Medulla oblongata (tissue), 1 donor: ENCODE results near the gene SYT8.

Source experiments
- DNase-seq: peaks from one replicate; pipeline ENCODE4 v3.0.0-alpha.2; 2015; ENCODE audit errors: extremely low spot score

The SYT8 gene

DNA sequence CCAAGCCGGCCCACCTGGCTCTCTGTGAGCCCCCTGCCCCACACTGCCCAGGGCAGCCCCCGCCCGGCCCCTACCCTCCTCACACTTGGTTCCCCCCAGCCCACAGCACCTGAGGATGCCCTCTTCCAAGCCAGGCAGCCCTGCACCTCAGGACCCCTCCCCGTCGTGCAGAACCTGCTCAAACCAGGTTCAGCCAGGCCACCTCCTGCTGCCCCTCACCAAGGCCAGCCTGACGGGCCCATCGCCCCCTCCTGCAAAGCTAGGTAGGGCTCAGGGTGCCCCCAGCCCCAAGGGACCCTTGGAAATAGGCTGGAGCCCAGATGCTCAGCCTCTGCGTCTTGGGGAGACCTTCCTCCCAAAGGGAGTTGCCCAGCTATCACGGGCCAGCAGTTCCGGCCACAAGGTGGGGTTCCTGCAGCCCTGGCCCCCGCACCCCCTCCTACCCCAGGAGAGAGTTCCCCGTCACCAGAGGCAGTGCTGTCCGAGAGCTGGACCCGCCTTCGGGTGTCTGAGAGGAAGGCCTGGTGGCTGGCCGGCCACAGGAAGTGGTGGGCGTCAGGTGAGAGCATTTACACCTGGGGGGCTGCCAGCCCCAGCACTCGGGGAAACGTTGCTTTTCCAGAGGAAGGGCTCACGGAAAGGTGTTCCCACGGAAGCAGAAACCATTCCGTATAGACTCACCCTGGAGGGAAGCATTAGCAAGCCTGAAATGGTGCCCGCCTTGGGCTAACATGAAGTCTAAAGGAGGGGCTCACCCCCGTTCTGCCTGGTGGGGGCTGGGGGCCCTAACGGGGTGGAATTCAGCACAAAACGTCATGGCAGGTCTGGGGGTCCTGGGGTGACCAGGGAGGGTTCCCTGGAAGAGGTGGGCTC, 3.2 kb upstream of the SYT8 start:
- DNase-seq, result no peak

DNA sequence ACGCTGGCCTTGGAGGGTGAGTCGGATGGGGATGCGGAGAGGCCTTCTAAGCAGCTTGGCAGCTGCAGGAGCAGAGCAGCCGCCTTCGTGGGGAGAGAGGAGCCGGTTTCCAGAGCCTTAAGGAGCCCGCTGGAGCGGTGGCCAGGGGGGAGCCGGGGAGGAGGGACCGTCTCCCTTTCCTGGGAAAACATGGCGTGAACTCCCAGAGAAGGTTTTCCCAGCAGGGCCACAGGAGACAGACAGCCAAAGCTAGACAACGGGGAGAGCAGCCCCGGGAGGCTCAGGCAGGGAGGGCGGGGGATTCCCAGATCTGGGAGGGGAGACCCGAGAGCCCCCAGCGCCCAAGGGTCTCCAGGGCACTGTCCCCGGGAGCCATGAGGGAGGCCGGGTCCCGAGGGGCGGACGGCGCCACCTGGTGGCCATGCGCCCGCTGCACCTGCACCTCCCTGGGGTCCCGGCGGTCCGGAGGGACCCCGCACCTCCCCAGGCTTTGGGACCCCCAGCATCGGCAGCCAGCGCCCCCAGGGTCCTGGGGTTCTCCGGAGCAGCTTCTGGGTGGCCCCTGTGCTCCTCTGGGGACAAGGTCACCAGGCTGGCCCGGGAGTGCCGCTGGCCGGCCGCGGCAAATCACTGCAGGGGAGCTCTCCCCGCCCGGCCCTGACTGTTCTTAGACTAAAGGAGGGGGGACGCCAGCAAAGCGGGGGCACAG, 2.4 kb upstream of the SYT8 start:
- peak; percentile 41 for DNase-seq

DNA sequence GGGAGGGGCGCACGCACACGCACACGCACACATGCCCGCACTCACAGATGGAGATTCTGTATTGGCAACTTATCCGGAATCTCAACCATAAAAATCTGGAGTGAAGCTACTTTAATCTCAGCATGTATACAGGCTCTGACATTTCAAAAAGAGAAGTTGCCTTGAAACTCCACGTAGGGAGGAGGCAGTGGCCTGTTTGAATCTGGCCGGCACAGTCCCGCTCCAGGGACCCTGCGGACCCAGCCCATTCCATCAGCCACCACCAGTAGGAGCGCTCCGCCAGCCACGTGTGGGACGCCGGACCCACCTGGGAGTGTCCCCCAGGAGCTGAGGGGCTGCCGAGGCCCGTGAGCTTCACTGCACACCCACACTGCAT, 1.9 kb upstream of the SYT8 start:
- DNase-seq, result peak; percentile 18

DNA sequence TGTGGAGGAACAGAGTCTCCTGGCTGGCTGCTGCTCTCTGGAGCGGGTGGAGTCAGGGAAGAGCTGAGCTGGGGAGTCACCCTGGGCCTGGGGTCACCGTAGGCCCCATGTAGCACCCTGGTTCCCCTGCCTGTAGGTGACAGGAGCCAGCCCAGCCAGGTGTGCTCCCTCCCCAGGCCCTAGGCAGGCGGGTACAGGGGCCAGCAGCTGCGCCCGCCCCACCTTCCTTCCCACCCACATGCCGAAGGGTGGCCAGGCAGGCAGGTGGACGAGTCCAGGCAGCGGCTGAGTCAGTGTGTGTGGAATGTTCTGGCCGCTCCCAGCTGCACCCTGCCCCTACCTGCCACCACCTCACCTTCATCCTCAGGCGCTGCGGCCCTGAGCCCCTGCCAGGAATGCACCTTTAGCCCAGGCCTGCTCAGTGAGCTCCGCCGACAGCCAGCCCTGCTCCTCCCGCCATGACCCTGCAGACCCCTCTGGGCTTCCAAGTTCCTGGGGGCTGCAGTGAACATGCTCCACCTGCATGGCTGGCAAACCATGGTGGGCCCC, 654 bp upstream of the SYT8 start:
- no peak for DNase-seq

DNA sequence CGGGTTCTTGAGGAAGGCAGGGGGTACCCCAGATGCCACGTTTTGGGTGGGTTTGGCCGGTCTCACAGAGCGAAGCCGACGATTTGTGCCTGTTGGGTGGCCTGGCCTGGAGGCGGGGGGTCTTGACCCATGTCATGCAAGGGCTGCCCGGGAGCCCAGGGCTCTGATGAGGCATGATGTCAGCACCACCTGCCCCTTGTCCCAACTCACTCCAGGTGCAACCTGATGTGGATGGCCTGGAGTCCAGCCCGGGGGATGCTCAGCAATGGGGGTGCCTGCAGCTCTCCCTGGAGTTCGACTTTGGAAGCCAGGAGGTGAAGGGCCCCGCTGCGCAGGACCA, 851 bp downstream of the SYT8 start:
- DNase-seq, result no peak

DNA sequence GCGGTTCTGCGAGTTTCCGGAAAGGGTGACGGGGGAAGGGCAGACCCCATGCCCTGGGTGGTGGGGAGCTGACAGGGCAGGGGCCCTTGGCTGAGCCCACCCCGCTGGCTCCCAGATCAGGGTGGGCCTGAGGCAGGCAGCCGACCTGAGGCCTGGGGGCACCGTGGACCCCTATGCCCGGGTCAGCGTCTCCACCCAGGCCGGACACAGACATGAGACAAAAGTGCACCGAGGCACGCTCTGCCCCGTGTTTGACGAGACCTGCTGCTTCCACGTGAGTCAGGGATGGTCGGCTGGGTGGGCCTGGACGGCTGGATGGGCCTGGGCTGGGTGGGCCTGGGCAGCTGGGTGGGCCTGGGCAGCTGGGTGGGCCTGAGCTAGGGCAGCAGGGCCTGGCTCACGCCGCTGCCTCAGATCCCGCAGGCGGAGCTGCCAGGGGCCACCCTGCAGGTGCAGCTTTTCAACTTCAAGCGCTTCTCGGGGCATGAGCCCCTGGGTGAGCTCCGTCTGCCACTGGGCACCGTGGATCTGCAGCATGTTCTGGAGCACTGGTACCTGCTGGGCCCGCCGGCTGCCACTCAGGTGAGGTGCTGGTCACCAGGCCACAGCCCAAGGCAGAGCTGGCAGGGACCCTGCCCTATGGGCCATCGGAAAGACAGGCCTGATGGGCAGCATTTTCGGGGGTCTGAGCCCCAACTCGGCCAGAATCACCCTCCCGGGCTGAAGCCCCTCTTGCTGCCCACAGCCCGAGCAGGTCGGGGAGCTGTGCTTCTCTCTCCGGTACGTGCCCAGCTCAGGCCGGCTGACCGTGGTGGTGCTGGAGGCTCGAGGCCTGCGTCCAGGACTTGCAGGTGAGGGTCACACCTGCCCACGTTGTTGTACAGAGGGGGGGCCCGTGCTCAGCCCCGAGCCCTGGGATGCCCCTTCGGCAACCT, 1.5 kb downstream of the SYT8 start:
- no peak for DNase-seq

DNA sequence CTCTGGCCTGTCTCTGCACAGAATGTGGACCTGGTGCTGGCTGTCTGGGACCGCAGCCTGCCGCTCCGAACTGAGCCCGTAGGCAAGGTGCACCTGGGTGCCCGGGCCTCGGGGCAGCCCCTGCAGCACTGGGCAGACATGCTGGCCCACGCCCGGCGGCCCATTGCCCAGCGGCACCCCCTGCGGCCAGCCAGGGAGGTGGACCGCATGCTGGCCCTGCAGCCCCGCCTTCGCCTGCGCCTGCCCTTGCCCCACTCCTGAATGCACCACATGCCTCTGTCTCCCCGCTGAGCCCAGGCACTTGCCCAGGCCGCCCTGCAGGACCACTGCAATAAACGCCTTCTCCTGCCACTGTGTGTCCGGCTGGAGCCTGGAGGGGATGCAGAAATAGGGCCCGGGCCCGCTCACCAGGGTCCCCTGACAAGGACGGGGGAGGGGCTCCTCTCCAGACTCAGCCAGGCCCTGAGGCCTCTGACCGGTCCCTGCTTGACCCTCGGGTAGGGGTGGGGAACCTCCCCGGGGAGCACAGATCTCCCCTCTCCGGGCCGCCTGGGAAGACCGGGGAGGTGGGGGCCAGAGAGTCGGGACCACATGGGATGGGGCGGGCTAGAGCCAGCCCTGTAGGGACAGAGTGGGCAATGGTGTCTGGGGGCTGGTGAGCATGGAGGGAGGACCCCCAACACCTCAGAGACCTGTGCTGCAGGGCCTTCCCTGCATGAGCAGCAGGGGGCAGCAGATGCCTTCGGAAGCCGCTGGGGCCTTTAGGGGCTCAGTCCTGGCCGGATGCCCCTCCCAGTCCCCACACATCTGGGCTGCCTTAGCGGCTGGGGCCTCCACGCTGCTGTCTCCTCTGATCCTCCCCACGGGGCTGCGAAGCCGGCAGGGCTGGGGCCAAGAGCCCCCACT, 2.6 kb downstream of the SYT8 start:
- DNase-seq, result peak; percentile 52

DNA sequence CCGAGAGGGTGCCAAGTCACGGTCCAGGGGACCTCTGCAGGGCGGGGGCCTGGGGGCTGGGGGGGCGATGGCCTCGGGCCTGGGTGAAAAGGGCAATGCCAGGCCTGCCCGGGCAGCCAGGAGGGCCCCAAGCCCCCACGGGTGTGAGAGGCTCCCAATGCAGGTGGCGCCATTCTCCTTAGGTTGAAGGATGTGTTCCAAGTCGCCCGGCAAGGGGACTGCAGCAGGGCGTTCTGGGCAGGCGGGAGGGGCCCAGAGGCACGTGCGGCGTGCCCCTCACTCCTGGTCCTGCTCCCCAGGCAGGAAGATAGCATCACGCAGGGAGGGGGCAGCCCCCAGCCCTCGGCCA, 3.3 kb downstream of the SYT8 start:
- DNase-seq, result no peak

DNA sequence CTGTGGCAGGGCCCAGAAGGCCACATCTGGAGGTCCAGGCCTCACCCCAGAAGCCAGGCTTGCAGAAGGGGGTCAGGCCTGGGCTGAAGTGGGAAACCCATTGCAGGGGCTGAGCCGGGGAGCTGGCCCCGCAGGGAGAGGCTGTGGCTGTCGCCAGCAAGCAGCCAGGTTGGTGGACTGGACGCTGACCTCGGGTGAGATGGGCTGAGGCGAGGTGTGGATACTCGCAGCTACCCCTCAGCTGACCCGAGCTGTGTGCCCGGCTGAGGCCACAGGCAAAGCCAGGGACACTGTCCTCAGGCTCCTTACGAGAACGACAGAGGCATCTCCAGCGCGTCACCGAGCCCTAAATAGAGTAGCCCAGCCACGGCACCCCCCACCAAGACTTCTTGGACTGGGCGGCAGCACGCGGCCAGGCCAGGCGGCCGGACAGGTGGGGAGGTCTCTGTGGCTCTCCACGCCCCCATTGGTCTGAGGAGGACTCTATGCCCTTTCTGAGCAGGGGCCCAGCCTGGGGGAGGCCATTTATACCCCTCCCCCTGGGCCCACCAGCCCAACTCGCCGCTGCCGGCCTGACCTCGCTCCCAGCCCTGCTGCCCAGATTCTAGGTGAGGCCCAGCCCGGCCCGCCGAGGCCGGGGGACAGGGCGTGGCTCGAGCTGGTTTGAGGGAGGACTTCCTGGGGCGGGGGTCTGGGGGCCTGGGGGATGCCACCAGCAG, 3.8 kb downstream of the SYT8 start, which contains the start of gene TNNI2:
TNNI2 (plus strand) TSS at position 556 of the 719 bp plus-strand sequence. CDS start 716 bp downstream, outside the sequence.
- DNase-seq, result no peak

DNA sequence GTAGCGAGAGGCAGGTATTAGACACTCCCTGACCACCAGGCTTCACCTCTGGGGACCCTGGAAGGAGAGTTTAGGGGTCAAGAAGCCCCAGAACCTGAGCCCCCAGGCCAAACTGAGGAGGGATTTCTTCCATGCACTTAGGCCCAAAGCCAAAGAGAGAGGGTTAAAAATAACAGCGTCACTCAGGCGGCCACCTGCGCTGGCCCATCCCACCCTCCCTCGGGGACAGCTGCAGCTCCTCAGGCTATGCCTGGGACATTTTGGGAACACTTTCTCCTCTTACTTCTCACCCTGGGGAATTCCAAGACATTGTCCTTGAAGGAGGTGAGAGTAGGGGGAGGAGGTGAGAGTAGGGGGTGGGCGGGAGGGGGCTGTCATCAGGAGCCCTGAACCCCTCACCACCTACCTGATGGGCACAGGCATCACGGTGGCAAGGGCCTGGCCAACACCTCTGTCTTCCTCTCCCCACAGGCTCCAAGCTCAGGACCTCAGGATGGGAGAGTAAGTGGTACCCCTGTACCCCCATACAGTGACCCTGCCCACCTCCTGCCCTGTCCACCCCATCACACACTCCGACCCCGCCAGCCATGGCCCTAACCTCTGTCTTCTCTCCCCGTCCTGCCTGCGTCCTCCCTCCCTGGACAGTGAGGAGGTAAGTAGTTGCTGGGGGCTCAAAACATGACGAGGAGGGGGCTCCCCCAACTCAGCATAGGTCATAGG, 4.6 kb downstream of the SYT8 start:
- DNase-seq, result no peak

DNA sequence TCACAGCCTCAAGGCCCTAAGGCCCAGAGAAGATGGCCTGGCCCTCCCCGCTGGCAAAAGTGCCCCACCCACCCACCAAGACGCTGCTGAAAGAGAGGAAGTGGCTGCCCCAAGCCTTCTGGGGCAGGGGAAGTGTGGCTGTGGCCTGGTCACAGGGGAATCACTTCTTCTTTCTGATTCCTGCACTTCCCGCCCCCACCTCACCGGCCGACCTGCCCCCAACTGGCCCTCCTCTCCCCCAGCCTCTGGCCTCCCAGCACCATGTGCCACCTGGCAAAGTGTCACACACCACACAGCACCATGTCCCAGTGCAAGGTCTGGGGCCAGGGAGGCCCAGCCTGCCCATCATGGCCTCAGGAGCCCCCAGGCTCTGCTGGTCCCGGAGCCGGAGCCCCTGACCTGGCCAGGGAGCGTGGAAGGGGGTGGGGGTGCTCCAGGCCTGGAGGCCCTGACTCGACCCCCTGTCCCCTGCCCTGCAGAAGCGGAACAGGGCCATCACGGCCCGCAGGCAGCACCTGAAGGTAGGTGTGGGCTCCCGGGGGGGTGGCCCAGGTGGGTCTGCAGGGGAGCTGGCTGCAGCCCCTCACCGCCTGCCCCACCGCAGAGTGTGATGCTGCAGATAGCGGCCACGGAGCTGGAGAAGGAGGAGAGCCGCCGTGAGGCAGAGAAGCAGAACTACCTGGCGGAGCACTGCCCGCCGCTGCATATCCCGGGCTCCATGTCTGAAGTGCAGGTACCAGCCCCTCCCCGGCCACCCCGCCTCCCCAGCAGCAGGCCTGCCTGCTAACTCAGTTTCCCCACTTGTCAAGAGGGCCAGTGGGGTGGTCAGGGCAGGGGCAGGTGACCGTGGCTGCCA, 5.4 kb downstream of the SYT8 start:
- peak; percentile 68 for DNase-seq

DNA sequence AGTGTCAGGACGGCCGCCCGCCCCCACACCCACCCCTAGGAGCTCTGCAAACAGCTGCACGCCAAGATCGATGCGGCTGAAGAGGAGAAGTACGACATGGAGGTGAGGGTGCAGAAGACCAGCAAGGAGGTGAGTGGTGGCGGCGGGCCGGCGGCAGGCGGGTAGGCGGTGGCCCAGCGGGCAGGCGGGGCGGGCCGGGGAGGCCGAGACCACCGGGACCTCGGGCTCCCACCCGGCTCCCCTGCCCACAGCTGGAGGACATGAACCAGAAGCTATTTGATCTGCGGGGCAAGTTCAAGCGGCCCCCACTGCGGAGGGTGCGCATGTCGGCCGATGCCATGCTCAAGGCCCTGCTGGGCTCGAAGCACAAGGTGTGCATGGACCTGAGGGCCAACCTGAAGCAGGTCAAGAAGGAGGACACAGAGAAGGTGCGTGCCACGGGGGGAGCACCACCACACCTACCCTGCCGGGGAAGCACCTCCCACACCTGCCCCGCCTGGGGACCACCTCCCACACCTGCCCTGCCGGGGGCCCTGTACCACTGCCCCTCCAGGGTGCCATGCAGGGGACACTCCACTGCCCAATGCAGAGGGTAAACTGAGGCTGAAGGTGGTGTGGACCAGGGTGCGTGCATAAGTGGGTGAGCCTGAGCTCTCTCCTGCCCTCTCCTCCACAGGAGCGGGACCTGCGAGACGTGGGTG, 6.1 kb downstream of the SYT8 start:
- DNase-seq, result no peak

DNA sequence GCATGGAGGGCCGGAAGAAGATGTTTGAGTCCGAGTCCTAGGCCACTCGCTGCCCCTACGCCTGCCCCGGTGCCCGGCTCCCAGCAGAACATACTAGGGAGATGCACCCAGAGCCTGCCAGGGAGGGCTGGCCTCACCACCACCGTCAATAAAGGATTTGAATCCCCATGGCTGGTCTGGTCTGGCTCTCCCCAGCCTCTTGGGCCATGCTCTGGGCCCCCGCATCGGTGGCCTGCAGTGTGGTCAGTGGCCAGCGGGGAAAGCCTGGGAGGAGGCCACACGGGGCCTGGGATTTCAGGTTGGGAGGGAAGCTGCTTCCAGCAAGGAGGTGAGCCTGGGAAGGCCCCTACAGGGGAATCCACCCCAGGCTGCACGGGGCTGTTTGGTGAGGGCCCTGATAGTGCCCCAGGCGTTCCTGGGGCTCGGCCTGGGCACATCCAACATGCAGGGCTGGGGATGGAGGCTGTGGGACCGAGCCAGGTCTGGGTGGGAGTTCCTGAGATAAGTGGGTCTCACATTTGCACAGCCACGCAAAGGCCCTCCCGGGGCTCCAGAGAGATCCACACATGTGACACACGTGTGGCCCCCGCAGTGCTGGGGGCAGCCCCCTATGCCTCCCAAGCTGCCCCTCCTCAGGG, 6.8 kb downstream of the SYT8 start:
- DNase-seq, result no peak

DNA sequence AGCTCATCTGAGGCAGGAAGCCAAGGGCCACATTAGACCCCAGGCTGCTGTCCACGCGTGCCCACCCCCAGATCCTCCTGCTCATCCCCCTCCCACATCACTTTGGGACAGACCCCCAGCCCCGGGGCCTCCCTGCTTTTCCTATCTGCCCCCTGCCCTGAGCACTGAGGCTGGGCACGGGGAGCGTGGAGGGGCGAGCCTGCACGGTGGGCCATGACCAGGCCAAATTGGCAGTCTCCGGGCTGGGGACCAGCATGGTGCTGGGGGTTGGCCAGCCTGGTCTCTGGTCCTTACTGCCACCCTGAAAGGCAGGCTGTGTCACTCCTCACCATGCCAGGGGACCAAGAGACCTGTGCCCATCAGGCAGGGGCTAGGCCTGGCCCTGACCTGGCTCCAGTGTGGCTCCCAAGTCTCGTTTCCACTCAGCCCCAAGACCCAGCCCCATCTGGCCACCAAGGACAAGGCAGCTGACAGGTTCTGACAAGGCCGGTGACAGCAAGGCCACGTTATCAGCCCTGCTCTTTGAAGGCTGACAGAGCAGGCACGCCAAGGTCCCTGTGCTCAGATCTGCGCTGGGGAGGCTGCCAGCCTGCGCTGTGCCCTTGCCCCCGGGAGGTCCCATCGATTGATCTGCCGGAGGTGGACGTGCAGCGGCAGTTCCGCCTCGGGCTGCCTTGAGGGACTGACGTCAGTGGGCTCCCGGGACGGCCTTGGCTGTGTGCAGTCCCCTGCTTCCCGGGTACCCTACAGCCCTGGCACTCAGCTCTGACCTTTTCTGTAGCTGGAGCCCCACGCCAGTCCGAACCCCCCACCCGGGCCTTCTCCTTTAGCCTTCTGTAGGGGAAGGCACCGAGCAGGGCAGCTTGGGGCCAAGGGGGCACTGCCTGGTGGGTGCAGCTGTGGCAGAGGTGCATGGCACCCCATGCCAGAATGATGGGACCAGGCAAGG, 7.6 kb downstream of the SYT8 start:
- no peak for DNase-seq

DNA sequence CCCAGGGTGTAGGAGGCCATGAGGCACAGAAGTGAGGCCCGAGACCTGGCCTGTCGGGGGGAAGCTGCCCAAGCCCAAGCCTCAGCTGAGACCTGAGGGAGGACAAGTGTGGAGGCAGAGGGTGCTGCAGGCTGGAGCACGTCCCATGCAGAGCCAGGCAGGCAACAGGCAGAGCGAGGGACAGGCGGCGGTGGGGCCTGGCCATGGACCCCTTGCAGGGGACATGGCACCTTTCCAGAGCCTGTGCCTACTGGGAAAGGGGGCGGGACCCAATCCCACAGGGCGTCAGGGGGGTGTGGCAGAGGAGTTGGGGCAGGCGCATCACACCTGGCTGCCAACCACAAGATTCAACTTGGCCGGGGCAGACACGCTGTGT, 8.3 kb downstream of the SYT8 start:
- no peak for DNase-seq

DNA sequence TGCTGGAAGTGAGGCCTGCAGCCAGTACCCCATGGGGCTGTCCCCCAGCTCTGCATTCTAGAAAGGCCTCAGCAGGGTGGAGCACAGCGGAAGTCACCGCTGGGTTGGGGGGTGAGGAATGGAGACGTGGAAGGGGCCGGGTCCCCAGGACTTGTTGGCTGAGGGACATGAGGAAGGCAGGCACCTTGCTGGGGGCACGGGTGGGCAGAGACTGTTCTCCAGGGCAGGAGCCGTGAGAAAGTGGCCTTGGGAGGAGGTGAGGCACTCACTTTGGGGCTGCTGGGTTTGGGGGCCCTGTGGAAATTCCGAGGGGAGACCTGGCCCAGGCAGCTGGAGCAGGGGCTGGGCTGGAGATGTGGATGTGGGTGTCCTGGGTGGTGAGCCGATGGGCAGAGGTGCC, 9.0 kb downstream of the SYT8 start:
- DNase-seq, result no peak
